GM21529 (cell line): ENCODE data around the gene ADTRP.
A peak's percentile ranks its signal among the peaks of the same experiment; 100 is the strongest.

ENCODE experiments used
- ATAC-seq: cut with Tn5 transposase; IDR thresholded peaks from one replicate; pipeline ENCODE4 v1.9.1; 2021; ENCODE audit not compliant: unreplicated experiment

The ADTRP gene

GRCh38 chr6:11760015-11760473 lies 18.6 kb downstream of the ADTRP start:
- no peak for ATAC-seq

DNA sequence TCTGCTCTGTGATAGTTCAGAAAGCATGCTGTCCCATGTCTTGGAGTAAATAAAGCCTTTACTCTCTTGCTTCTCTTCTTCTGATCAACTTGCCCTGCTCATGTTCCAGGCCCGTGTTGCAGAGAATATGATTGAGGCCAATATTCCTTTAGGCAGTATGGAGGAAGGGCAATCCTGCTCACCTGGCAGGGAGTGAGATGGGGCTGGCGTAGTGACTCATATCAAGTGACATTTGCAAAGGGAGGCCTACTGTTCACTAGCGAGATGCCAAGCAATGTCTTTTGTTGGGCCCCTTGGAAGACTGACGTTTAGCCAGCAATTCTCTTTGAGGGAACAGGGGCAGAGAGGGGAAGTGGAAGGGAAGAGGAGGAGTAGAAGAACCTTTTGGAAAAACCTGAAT lies 19.7 kb downstream of the ADTRP start:
- no peak for ATAC-seq

DNA sequence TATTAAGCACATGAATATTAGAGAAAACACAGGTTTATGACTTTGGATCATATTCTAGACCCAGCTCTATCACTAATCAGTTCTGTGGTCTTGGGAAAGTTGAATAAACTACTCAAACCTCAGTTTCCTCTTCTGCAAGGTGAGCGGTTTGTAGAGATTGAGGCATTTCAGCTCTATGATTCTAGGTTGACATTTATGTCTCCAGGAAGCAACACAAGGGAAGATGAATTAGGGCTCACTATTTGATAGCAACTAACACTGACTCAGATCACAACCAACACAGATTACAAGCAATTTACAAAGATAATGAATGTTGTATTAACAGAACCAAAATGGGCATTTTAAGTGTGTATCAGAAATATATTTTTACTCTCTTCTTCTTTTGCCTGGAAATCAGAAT lies 21.9 kb downstream of the ADTRP start:
- no peak for ATAC-seq

GRCh38 chr6:11756292-11756691 lies 22.3 kb downstream of the ADTRP start:
- ATAC-seq, result no peak

DNA sequence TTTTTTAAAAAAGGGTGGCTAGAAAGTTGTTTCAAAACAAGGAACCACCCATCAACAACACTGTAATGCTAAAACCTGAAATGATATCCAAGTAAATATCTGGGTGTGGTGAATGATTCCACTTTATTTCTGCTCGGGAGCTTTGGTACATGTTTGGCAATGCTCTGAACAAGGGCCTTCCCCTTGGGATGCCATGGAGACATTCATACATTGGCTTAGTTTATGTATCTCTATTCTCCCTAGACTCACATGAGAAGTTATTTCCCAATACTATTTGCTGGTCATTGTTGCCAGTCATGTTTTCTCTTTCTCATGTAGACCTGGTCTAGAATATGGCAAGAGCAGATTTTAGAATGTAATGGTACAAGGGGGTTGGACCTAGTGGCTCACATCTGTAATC lies 22.9 kb downstream of the ADTRP start:
- ATAC-seq, result no peak

- no peak for ATAC-seq
Measured at GRCh38 chr6:11754625-11755271, 23.9 kb downstream of the ADTRP start.

GRCh38 chr6:11753798-11754197 lies 24.8 kb downstream of the ADTRP start:
- no peak for ATAC-seq

DNA sequence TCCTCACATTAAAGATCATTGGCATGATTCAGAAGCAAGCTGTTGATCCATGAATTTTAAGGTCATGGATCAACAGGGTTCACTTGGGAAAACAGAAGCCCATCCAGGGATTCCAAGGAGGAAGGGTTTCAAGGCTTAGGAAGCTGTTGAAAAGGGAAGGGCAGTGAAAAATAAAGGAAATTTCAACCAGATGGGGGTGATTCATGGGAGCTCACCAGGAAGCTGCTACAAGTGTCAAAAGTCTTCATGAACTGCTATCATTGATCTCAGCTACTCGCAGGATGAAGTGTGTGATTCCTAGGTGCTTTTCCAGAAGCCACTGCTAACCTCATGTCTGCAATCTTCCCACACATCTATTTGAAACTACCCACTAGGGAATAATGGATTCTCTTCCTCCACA lies 26.2 kb downstream of the ADTRP start:
- ATAC-seq, result no peak

DNA sequence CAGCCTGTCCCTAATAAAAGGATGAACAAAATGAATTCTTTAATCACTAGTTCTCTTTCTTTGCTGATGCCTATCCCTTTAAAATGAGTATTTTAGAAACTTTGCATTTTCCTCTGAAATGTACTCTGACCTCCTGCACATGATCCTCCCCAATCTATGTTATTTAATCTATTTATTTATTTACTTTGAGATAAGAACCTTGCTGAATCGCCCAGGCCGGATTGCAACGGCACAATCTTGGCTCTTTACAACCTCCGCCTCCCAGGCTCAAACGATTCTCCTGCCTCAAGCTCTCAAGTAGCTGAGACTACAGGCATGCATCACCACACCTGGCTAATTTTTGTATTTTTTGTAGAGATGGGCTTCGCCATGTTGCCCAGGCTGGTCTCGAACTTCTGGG lies 27.9 kb downstream of the ADTRP start:
- ATAC-seq, result no peak

- ATAC-seq, result no peak
Measured at GRCh38 chr6:11748591-11749210, 29.9 kb downstream of the ADTRP start.

GRCh38 chr6:11747021-11747420 lies 31.6 kb downstream of the ADTRP start:
- ATAC-seq, result no peak

DNA sequence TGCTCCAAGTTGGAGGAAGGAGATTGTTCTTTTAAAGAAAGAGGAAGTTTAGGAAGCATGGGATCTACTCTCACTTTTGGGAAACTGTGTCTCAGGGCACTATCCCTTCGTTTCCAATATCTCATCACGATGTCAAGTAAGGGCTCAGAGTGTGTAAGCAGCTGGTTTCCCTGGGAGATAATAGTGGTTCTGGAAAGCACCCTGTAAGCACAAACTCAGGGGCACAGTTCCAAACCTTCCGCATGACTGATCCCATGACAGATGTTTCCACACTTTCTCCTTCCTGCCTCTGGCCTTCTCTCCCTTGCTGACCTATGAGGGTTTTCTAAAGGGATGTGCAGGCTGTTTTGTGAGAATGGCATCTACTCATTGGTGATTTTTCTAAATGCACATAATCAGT lies 33.9 kb downstream of the ADTRP start:
- no peak for ATAC-seq

DNA sequence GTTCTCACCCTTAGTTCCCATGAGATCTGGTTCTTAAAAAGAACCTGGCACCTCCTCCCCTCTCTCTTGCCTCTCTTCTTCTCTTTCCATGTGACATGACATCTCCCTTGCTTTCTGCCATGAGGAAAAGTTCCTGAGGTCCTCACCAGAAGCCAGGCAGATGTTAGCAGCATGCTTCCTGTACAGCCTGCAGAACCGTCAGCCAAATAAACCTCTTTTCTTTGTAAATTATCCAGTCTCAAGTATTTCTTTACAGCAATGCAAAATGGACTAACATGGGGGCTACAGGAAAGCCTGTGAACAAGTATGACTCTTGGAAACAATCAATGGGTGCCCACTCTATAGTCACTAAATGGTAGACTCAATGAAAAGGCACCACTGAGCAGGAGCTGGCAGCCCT lies 34.5 kb downstream of the ADTRP start:
- ATAC-seq, result no peak

DNA sequence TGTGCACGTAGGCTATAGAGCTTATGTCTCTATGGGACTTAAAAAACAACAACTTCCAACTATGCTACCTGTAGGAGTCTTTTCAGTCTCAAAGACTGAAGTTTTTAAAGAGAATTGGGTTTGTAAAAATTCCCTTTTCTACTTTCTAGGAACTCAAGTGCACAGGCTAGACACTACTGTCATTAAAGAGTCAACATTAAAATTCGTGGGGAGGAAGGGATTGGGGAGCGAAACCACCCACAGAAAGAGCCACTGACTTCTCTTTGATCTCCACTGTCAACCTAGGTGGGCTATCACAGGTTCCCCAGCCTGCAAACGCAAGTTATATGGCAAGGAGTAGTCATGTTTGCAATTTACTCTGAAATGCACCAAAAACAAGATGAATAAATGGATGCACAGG lies 37.7 kb downstream of the ADTRP start:
- ATAC-seq, result no peak

- ATAC-seq, result no peak
Measured at GRCh38 chr6:11738661-11739375, 39.8 kb downstream of the ADTRP start.

- ATAC-seq, result no peak
Measured at GRCh38 chr6:11738234-11738633, 40.4 kb downstream of the ADTRP start.

DNA sequence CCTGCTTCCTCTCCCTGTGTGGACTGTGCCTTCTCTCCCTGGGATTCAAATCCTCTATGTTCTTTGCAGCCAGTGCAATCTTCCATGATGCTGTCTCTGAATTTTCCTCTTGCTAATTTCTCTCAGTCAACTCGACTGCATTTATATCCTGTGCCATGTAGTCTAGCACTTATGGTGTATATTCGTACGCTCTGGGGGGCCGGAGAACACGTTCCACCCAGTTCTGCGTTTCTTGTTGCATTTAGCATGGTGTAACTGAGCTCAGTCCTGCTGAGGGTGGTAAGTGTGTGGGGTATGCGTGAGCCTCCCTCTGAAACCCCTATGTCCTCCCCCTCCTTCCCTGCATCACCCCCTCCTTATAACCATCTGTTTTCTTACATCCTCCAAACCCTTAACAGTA lies 42.0 kb downstream of the ADTRP start:
- ATAC-seq, result no peak

- no peak for ATAC-seq
Measured at GRCh38 chr6:11734861-11735613, 43.6 kb downstream of the ADTRP start.

- peak; percentile 79 for ATAC-seq
Measured at GRCh38 chr6:11732036-11732631, 46.5 kb downstream of the ADTRP start.

DNA sequence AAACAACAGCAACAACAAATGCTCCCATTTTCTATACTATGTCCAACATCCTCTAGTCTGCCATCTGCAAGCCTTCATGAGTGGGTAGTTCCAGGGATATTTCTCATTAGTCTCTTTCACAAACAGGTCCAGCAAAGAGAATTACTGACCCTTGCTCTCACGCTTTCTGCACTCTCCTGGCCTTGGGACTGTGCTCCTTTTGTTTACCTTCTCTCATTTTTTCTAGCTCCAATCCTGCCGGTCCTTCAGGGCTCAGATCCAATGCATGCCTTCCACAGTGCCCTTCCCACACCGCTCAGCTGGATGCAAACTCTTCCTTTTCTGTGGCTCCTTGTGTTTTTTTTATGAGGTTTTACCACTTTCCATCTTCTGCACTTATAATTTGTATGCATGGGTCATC lies 47.2 kb downstream of the ADTRP start:
- no peak for ATAC-seq

DNA sequence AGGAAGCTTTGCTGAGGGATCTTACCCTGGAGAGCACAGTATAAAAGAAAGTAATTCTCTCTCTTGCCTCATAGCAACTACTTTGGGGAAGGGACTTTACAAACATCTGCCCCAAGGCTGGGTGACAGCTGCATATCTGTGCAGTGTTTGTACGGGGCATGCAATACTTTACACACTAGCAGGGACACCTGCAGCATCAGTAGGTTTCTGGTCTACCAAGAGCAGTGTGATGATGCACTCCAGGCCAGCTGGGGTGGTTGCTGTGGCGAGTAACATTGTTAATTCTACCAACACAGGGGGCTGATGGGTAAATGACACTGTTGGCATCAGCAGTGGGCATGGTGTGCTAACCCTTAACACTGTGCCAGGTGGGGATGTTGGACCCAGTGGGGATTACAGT lies 48.0 kb downstream of the ADTRP start:
- peak; percentile 43 for ATAC-seq
